HEK293T (cell line): ENCODE data around the gene FAM193A.

Experiments used
- ARNT ChIP-seq: fragments of 450-650 bp; IDR thresholded peaks from 2 replicates; pipeline ENCODE4 v1.6.1; 2017; ENCODE audit warnings: mild to moderate bottlenecking
- BHLHE40 ChIP-seq: fragments of 450-650 bp; IDR thresholded peaks from 2 replicates; pipeline ENCODE4 v1.6.1; 2016; ENCODE audit warnings: mild to moderate bottlenecking, moderate library complexity, borderline replicate concordance
- CTBP1 ChIP-seq: fragments of 450-650 bp; IDR thresholded peaks from 2 replicates; pipeline ENCODE4 v1.6.1; 2016; ENCODE audit warnings: borderline replicate concordance
- ELF4 ChIP-seq: fragments of 450-650 bp; IDR thresholded peaks from 2 replicates; pipeline ENCODE4 v1.6.1; 2017; ENCODE audit warnings: antibody characterized with exemption
- FOXA1 ChIP-seq: fragments of 450-650 bp; IDR thresholded peaks from 2 replicates; pipeline ENCODE4 v1.6.1; 2016; ENCODE audit warnings: mild to moderate bottlenecking
- FOXK2 ChIP-seq: fragments of 450-650 bp; IDR thresholded peaks from 2 replicates; pipeline ENCODE4 v1.6.1; 2016; ENCODE audit warnings: mild to moderate bottlenecking
- FOXM1 ChIP-seq: fragments of 450-650 bp; IDR thresholded peaks from 2 replicates; pipeline ENCODE4 v1.6.1; 2017; ENCODE audit warnings: mild to moderate bottlenecking, borderline replicate concordance
- HDGF ChIP-seq: fragments of 450-650 bp; IDR thresholded peaks from 2 replicates; pipeline ENCODE4 v1.6.1; 2017; ENCODE audit warnings: antibody characterized with exemption, borderline replicate concordance
- SP1 ChIP-seq: fragments of 450-650 bp; IDR thresholded peaks from 2 replicates; pipeline ENCODE4 v1.6.1; 2017
- TARDBP ChIP-seq: fragments of 450-650 bp; IDR thresholded peaks from 2 replicates; pipeline ENCODE4 v1.6.1; 2016

GRCh38 chr4:2696423-2696822 is 160.0 kb downstream of the FAM193A start:
- TF ChIP-seq BHLHE40 = no peak
- TF ChIP-seq ELF4 = no peak
- no peak for TF ChIP-seq ARNT
- TF ChIP-seq HDGF = no peak
- no peak for TF ChIP-seq SP1
- TF ChIP-seq CTBP1 = no peak
- no peak for TF ChIP-seq FOXM1
- TF ChIP-seq TARDBP = no peak
- no peak for TF ChIP-seq FOXK2
- TF ChIP-seq FOXA1 = no peak
